ENCODE data around the gene TRNP1.

GRCh38 chr1:26951216-26951615 is 42.3 kb upstream of the TRNP1 start:
- no peak for TF ChIP-seq EZH2 (IDR thresholded peaks at IDR 0.05; ENCODE audit: insufficient read depth, low read length)
- TF ChIP-seq, protein P1, sequence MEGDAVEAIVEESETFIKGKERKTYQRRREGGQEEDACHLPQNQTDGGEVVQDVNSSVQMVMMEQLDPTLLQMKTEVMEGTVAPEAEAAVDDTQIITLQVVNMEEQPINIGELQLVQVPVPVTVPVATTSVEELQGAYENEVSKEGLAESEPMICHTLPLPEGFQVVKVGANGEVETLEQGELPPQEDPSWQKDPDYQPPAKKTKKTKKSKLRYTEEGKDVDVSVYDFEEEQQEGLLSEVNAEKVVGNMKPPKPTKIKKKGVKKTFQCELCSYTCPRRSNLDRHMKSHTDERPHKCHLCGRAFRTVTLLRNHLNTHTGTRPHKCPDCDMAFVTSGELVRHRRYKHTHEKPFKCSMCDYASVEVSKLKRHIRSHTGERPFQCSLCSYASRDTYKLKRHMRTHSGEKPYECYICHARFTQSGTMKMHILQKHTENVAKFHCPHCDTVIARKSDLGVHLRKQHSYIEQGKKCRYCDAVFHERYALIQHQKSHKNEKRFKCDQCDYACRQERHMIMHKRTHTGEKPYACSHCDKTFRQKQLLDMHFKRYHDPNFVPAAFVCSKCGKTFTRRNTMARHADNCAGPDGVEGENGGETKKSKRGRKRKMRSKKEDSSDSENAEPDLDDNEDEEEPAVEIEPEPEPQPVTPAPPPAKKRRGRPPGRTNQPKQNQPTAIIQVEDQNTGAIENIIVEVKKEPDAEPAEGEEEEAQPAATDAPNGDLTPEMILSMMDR (IDR thresholded peaks at IDR 0.05; ENCODE audit: insufficient read depth, low read depth, low read length) = no peak

Data from astrocyte (in vitro differentiated cells and primary cell).